ENCODE results near the gene FGFRL1.

GRCh38 chr4:1023075-1023640 is 11.7 kb downstream of the FGFRL1 start:
- no peak for TF ChIP-seq CTCF (IDR thresholded peaks at IDR 0.05)
- no peak for TF ChIP-seq POLR2A (IDR thresholded peaks at IDR 0.05)
- TF ChIP-seq POLR2AphosphoS5 (IDR thresholded peaks at IDR 0.05), result no peak

All from breast epithelium (tissue), 3 donors.